HG02884 (cell line): ENCODE measurements around the gene ASPHD2.
"Not testable (repeated sequence)": the region's sequence is repeated elsewhere in the genome, so short reads cannot be mapped to it uniquely, and the experiment has no call there.

Source experiments
- ATAC-seq: cut with Tn5 transposase; IDR thresholded peaks from one replicate; pipeline ENCODE4 v1.9.1; 2021; ENCODE audit warnings: mild to moderate bottlenecking, moderate library complexity; ENCODE audit not compliant: unreplicated experiment

ASPHD2 gene, protein sequence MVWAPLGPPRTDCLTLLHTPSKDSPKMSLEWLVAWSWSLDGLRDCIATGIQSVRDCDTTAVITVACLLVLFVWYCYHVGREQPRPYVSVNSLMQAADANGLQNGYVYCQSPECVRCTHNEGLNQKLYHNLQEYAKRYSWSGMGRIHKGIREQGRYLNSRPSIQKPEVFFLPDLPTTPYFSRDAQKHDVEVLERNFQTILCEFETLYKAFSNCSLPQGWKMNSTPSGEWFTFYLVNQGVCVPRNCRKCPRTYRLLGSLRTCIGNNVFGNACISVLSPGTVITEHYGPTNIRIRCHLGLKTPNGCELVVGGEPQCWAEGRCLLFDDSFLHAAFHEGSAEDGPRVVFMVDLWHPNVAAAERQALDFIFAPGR

DNA sequence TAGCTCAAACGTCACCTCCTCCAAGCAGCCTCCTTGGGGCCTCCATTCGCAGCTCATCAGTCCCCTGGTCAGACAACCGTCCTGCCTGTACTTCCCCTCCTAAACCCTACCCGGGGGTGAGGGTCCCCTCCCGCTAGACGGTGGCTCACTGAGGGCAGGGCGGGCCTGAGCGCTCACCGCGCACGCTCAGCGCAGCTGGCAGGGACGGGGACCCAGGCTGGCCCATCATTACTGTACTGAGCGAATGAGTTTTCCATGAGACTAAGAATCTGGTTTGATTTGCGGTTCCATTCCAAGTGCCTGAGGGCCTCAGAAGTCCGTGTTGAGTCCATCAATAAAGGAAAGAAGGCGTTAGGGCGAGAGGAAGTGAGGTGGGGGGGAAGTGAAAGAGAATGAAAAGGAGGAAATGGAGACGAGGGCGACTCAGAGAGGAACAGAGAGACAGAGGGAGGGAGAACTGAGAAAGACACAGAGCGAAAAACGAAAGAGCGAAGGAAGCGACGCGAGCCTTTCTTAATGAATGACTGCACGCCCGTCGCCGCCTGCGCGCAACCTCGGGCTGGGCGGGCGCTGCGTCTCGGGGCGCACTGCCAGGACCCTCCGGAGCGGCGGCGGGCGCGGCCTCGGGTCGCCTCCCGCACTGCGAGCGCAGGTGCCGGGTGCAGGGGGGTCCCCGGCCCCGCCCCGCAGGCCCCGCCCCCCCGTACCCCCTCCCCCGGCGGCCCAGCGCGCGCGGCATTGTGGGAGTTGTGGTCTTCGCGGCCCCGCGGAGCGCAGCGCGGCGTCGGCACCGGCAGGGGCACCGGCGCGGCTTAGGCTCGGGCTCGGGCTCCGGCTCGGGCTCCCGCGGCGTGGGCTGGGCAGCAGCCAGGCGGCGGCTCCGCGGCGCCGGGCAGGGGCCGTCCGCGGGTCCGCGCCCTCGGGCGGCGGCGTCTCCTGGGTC is at the start of gene ASPHD2:
Gene ASPHD2, plus strand, starts transcription at position 746 of the 943 bp plus-strand sequence. CDS start 4,356 bp downstream, outside the sequence.
- peak; percentile 69 for ATAC-seq

DNA sequence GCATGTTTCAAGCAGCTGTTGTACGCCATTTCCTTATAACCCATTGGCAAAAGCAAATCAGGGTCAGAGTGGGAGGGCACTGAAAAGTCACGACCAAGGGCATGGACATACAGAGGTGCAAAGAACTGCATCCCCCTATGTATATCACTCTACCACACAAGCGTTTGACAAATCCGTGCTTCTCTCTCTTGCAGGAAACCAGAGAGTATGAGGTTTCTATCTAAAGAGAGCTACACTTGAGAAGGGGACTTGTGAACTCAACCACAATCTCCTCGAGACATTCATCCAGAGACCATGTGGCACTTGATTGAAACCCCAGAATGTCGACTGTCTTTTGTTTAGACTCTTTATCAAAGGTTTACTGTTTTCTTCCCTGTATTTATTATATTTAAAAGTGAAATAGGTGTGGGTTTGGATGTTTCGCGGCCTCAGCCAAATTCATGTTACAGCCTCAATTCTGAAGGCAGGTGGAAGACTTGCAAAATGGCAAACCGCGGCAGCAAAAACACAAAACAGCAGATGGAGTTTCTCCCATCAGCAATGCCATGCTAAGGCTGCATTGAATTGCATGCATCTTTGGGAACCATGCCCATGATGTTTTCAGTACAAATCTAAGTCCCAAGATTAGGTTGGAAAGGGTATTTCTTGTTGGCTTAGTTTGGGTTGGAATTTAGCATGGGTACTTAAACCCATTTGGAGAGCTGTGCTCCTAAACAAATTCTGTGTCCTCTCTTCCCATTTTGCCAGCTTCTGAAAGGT is 48.8 kb upstream of the ASPHD2 start:
- no peak for ATAC-seq

DNA sequence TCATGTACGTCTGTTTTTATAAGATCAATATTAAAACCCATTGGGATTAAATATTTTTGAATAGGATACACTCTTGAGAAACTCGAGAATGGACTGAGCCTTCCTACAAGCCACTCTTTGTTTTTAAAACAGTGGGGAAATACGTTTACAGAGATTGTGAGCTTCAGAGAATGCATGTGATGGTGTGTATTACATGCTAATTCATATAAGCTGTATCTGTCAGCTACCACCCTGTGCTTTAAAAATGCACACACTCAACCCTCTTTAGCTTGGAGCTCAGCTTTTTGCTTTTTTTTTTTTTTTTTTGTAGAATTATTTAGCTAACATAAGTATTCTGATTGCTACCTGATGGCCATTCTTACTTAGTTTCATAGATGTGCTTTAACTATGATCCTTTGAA is 46.3 kb upstream of the ASPHD2 start:
- no peak for ATAC-seq

GRCh38 chr22:26383968-26384556 is 45.0 kb upstream of the ASPHD2 start:
- ATAC-seq: no peak

GRCh38 chr22:26385164-26385563 is 43.9 kb upstream of the ASPHD2 start:
- ATAC-seq: no peak

DNA sequence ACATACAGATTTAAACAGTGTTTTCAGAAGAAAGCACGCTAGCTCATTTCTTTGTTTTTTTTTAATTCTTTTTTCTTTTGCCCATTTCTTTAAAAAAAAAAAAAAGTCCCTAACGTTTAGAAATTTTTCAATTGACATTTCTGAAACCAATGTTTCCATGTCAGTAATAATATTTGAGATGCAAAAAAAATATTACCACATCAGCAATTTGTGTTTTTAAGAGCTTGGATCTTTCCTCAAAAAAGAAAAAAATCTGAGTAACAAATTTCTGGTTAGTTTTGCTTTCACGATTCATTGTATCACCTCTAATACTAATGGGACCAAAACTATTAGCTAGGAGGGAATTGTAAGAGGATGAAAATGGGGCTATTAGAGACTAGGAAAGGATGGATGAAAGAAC is 39.9 kb upstream of the ASPHD2 start:
- ATAC-seq: no peak

DNA sequence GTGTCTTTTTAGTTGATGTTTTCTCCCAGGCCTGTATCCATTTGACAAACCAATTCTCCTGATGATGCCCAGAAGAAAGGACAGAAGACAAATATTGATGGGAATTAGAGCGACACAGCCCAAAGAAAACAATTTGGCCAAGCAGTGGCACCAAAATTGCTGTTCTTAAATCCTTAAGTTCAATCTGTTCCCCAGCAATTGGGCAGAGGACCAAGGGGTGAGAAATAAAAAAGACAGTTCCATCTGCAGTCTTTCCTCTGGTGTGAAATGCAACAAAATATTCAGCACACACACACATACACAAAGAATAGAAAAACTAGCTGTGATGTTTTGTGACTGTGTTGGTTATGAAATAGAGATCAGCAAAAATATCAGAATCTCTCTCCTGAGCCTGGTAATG is 38.0 kb upstream of the ASPHD2 start:
- ATAC-seq: no peak

GRCh38 chr22:26391623-26392022 is 37.4 kb upstream of the ASPHD2 start:
- ATAC-seq: no peak

DNA sequence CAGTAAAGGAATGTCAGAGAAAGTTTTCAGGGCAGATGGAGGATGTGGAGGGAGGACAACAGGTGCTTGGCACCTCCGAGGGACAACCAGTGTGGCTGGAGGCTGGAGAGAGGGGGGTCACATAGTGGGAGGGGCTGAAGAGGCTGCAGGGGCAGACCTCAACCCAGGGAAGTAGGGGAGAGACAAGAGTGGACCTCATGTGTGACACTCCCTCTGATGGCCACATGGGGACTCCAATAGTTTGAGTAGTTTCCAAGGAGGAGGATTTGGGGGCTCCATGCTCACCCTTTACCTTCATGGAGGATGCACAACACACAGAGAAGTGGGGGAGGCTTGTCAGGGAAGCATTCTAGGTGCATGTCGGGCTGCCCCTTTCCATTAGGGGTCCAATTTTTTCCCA is 35.1 kb upstream of the ASPHD2 start:
- no peak for ATAC-seq

GRCh38 chr22:26394777-26395176 is 34.3 kb upstream of the ASPHD2 start:
- ATAC-seq: no peak

DNA sequence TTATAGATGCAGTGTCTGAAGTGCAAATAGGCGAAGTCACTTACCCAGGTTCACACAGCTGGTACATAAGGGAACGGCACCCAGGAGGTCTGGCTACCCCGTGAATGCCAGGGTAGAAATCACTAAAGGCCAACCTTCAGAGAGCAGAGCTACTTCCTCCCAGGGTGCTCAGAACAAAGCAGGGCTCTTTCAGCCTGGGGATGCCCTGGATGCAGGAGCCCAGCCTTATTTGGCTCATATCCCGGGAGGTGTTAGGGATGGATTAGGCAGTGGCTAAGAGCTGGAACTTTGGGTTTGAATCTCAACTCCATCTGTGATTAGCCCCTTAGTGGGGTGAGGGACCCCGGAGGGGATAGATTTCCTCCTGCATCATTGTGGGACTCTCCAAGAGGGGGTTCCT is 33.1 kb upstream of the ASPHD2 start:
- no peak for ATAC-seq

DNA sequence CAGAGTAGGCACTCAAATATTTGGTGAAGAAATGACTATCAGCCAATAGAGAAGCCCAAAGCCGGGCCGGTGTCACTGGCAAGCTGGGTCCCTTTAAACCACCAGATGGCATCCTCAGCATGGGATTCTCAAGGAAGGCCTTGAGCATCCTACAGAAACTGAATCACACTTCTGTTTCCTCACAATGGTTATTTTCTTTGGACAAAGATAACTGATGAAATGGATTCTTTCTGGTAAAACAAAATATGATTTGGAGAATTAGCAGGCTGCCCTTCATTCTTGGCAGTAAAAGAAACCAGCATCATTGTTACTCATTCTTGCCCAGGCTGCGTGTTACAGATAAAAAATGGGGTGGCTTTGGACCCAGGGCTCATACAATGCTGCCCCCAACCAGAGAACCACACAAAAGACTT is 30.3 kb upstream of the ASPHD2 start:
- ATAC-seq: no peak

- ATAC-seq: no peak
Measured at GRCh38 chr22:26399289-26399688, 29.8 kb upstream of the ASPHD2 start.

DNA sequence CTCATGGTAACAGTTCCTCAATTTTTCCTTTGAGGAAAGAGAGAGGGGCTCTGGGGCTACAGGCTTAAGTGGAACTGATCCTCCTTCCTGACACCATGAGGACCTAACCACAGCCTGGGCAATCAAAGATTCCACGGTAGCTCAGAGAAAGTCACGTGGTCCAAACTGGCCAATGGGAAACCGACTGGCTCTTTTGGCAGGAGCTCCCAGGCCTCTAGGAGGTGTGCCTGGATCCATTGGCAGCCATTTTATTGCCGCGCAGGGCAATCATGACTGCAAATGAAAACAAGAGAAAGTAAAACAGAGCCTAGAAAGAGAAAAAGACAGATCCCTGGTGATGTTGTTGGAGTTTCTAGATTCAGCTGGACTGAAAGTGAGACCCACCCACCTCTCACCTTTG is 27.3 kb upstream of the ASPHD2 start:
- ATAC-seq: no peak

- ATAC-seq: no peak
Measured at GRCh38 chr22:26404851-26405421, 24.1 kb upstream of the ASPHD2 start.

DNA sequence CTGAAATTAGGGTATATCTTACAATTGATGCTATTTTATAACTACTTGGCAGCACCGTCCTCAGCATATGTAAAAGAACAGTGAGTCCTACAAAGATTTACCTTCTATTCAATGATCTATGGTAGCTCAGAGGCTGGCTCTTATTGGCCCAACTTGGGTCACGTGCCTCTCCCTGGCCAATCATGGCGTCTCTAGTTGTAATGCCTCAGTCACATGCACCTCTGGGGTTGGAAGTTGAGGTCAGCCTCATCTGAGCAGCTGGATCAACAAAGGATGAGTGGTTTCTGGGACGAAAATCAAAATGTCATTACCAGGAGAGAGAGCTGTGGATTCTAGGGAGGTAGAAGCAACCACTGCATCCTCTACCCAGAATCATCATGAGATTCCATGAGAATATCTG is 22.9 kb upstream of the ASPHD2 start:
- no peak for ATAC-seq

DNA sequence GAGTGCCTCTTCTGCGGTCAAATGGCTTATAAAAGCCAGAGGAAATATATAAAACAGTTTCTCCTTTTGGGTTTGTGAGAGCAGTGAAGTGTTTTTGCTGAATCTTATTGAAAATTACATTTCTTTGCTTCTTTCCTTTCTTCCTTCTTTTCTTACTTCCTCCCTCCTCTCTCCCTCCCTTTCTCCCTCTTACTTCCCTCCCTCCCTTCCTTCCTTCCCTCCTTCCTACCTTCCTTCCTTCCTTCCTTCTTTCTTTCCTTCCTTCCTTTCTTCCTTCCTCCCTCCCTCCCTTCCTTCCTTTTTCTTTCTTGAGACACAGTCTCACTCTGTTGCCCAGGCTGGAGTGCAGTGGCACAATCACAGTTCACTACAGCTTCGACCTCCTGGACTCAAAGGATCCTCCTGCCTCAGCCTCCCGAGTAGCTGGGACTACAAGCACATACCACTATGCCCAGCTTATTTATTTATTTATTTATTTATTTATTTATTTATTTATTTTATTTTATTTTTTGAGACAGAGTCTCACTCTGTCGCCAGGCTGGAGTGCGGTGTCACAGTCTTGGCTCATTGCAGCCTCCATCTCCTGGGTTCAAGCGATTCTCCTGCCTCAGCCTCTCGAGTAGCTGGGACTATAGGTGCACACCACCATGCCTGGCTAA is 20.4 kb upstream of the ASPHD2 start:
- ATAC-seq: not testable (repeated sequence)

DNA sequence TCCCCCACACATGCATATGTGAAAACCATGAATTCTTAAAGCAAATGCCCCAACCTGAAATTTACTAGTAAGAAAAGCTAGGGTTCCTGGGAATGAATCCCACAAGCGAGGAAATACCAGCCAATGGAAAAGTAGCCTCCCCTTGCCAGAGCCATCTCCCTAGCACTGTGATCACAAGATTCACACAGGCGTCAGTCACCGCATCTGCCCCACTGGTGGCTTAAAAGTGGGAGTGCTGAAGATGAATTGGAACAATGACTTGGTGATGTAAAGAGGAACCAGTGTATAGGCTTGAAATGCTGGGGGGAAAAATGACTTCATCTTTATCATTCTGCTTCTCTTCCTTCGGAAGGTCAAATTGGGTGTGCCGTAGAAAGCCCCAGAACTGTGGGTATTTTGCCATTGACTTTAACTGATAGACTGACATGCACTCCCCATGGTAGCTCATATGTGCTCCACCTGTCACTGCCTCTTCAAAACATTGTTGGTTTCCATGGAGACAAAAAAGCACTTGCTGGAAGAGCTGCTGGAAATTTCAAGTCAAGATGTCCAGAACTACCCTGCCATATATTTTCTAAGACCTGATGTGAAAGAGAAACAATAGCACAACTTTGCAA is 19.2 kb upstream of the ASPHD2 start:
- no peak for ATAC-seq

DNA sequence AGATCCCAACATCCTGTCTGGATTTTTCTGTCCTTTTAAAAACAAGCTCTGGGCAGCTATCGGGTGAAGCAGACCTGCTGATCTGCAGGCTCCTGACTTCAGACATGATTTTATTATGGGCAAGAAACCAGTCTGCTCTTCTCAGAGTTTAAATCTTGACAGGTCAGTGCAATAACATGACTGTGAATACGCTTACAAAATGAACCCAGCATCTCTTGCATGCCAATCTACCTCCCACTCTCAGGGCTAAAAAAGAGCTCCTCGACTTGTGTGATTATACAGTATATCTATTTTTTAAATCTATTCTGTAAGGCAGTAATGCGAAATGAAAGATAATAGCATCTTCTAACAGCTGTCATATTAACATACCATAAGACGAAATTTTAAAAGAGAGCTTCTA is 18.7 kb upstream of the ASPHD2 start:
- ATAC-seq: no peak

GRCh38 chr22:26414347-26414746 is 14.7 kb upstream of the ASPHD2 start:
- no peak for ATAC-seq
